NCI-H526 treated with DMSO at 0.1 percent for 48 hours (cell line): ENCODE results near the gene RRP1B.
A peak's percentile ranks its signal among the peaks of the same experiment; 100 is the strongest.

Source experiments
- DNase-seq: peaks from one replicate; lab custom pipeline; 2025; lab: John Stamatoyannopoulos, UW

The RRP1B gene

GRCh38 chr21:43727519-43728153, 68.3 kb downstream of the RRP1B start:
- no peak for DNase-seq

GRCh38 chr21:43728154-43728466, 68.8 kb downstream of the RRP1B start:
- DNase-seq = no peak

GRCh38 chr21:43728467-43729390, 69.4 kb downstream of the RRP1B start:
- DNase-seq = peak; percentile 57

GRCh38 chr21:43731476-43731875, 72.1 kb downstream of the RRP1B start:
- no peak for DNase-seq

GRCh38 chr21:43731891-43732711, 72.7 kb downstream of the RRP1B start:
- no peak for DNase-seq

GRCh38 chr21:43733060-43733459, 73.7 kb downstream of the RRP1B start:
- DNase-seq = no peak

DNA sequence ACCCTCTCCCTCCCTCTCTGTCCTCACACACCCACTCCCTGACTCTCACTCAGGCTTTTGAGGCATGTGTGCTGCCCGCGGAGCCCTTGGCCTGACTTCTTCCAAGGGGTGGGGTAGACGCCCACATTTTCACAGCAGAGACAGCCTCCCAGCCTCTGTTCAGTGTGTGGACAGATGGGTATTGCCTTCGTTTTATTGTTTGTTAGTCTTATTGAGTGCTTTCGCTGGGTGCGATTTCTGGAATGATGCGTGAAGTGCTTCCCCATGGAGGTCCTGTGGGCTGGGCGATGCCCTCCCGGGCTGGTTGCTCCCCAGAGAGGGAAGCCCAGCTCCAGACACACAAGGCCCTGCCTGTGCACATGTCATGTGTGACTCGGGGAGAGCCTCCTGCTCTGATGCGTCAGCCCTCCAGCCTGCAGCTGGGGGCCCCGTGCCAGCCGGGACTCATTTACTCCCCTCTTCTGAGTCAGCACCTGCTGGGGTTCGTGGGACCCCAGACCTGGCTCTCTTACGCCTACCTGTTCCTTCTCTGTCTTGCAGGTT, 74.2 kb downstream of the RRP1B start:
- no peak for DNase-seq

DNA sequence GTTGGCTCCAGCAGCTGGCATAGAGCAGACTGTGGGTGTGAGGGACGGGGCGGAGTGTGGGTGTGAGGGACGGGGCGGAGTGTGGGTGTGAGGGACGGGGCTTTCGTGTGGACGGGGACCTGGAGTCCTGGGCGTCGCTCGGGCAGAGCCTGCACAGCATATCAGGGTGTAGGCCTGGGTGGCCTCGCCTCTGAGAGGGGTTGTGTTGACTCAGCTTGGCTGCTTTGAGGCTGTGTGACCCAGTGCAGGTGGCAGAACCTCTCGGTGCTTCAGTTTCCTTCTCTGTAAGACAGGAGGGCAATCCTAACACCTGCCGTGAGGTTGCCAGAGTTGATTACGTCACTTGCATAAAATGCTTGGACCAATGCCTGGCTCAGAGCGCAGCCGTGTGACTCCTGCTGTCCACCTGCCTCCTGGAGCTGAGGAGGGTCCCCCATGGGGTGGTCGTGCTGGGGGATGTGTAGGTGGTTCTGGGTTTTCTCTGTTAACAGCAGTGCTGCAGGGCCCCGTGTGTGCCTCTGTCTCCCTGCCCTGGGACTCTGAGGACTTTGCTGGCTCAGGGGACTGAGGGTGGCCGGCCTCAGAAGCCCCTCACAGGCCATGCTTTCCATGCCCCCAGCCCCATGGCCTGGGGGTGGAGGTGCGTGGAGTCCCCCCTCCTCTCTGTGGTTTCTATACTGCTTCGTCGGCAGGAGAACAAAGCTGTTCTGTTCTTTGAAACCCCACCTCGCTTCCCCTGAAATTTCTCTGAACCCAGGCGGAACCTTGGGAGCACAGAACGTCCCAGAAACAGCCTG, 75.0 kb downstream of the RRP1B start:
- no peak for DNase-seq

DNA sequence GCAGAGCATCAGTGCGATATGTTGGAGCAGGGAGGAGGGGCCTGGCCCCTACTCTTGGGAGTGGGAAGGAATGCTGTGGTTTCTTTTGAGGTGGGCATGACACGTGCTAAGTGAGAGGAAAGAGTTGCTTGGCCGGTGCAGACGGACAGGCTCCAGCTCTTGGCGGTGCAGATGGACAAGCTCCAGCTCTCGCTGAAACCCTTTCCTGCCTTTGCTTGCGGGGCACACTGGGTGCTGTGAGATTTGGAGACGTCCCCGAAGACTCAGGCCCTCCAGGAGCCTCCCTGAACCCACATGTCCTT, 75.5 kb downstream of the RRP1B start:
- DNase-seq = no peak

- no peak for DNase-seq
Observed at GRCh38 chr21:43735236-43736091, 76.1 kb downstream of the RRP1B start.

DNA sequence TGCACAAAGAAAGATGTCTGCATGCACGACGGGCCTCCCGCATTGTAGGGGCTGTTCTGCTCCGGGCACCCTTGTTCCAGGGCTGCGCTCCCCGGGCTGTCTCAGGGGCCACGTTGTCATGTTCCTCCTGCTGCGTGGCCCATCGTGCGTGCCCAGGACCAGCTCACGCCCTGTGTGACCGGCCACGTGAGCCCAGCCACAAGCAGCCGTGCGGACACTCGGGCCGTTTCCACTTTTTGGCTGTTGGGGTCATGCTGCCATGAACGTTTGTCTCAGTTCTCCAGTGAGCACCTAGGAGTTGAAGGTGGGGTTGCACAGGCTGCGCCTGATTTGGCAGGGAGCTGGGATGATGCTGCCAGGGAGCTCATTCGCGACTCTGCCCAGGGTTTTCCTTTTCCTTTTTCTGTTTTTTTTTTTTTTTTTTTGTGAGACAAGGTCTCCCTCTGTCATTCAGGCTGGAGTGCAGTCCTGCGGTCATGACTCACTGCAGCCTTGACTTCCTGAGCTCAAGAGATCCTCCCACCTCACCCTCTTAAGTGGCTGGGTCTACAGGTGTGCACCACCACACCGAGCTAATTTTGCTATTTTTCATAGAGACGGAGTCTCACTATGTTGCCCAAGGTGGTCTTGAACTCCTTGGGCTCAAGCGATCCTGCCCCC, 77.0 kb downstream of the RRP1B start:
- no peak for DNase-seq

DNA sequence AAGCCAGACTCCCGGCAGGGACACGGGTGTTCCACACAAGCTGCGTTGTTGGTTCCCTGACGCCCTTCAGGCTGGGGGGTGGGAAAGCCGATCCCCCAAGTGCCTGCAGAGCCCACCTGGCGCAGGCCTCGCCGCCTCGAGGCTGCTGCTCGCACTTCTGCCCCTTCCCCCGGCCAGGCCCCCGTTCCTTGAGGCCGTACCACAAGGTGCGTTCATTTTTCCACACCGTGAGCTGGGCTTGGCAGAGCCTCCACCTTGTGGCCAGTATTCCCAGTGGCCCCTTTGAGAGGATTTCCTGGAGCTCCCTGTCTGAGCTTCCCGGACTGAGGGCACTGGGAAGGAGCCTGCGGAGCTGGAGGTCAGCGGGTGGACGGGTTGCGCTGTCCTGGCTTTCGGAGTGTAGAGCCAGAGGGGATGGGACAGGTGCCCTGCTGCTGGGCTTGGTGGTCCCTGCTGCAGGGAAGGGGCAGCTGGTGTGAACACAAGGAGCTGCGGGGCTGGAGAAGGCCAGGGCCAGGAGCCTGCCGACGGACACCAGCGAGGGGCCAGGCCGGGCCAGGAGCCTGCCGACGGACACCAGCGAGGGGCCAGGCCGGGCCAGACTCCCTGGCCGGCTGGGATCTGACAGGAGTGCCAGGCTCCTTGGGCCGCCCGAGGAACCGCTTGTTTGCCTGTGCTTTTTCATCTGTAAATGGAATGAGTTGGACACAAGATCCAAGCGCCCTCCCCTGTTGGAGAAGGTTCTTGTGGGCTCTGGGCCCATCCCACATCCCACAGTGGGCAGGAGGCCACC, 78.0 kb downstream of the RRP1B start:
- DNase-seq = no peak

- no peak for DNase-seq
Observed at GRCh38 chr21:43739621-43740435, 80.5 kb downstream of the RRP1B start.

DNA sequence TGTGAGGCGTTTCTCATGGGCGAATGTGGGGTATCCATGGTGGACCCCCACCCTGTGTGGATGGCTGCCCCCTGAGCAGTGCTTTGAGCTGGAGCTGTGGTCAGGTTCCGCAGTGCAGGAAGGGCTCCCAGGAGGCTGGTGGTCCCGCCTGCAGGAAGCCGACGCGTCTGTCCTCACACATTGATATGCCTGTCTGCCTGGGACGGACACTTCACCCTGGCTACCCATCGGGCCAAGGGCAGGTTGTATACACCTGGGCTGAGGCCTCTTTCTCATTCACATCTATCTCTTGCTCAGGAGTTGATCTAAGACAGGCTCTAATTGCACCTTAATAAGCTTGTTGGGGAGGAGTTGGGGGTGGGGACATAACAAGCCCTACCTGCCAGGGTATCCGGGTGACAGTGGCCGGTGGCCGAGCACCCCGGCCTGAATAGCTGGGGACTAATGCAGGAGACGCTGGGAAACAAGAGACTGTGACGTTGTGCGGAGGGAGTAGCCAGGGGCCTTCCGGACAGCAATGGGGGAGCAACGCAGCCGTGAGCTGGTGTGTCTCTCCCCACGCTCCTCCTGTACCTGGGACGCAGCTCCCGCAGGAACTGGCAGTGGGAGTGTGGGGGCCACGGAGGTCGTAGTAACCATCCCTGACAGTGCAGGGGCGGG, 81.3 kb downstream of the RRP1B start:
- no peak for DNase-seq

- DNase-seq = no peak
Observed at GRCh38 chr21:43741423-43742096, 82.2 kb downstream of the RRP1B start.

- DNase-seq = no peak
Observed at GRCh38 chr21:43743947-43744346, 84.6 kb downstream of the RRP1B start.

GRCh38 chr21:43744725-43745124, 85.4 kb downstream of the RRP1B start:
- no peak for DNase-seq
